CD4-positive, alpha-beta T cell (primary cell): ENCODE measurements around the gene CRK. TPM values are rescaled to one million over a fixed set of nuclear protein-coding genes. Genes with fewer than 3 reads are reported as not detected.

ENCODE experiments used
- ATAC-seq: fragments of 200-7000 bp; cut with Tn5 transposase; one replicate; pipeline ENCODE4 v1.10.0; 2022; ENCODE audit warnings: mild to moderate bottlenecking; ENCODE audit not compliant: poor library complexity
- CTCF ChIA-PET: fragments of 350-600 bp; sonication (Branson Sonifier 250); formaldehyde crosslinking; loops from one replicate; lab custom pipeline; 2021; ENCODE audit warnings: antibody characterized with exemption, inconsistent platforms; lab: Charles Lee
- POLR2A ChIA-PET: fragments of 350-600 bp; sonication (Branson Sonifier 250); formaldehyde crosslinking; loops from one replicate; lab custom pipeline; 2021; ENCODE audit warnings: antibody characterized with exemption, inconsistent platforms; lab: Charles Lee
- DNase-seq, 14 experiments: peaks; one replicate each; pipeline ENCODE4 v3.0.0-alpha.2; 2013 to 2020; ENCODE audit warnings: mixed read lengths in 2 of 14
- H3K27ac ChIP-seq, 2 donors: one replicate each; pipeline versions ENCODE4 v1.5.1 to v1.7.0; 2013; ENCODE audit warnings: low read length in 2 of 2, low read depth in 1 of 2, mild to moderate bottlenecking in 1 of 2
- H3K27me3 ChIP-seq, 2 experiments: 1 replicate in 1 of 2; 2 replicates in 1 of 2; pipeline versions ENCODE4 v1.6.1 to v1.7.0; 2013; ENCODE audit warnings: low read length in 2 of 2, control low read depth in 1 of 2, mild to moderate bottlenecking in 1 of 2, moderate library complexity in 1 of 2; ENCODE audit not compliant: insufficient read depth in 2 of 2, control insufficient read depth in 1 of 2
- H3K36me3 ChIP-seq: one replicate; pipeline ENCODE4 v1.6.1; 2013; ENCODE audit warnings: low read length, control low read depth; ENCODE audit not compliant: insufficient read depth
- H3K4me1 ChIP-seq: one replicate; pipeline ENCODE4 v1.6.1; 2013; ENCODE audit warnings: low read length, control low read depth; ENCODE audit not compliant: insufficient read depth
- H3K4me3 ChIP-seq: one replicate; pipeline ENCODE4 v1.5.1; 2013; ENCODE audit warnings: mild to moderate bottlenecking, low read length, moderate library complexity
- H3K9me3 ChIP-seq, 2 experiments: 1 replicate in 1 of 2; 2 replicates in 1 of 2; pipeline versions ENCODE4 v1.6.1 to v1.7.0; 2013; ENCODE audit warnings: low read length in 2 of 2, mild to moderate bottlenecking in 2 of 2, control low read depth in 1 of 2, moderate library complexity in 1 of 2; ENCODE audit not compliant: control insufficient read depth in 1 of 2, insufficient read depth in 1 of 2
- H3K27ac Mint-ChIP-seq: one replicate; pipeline ENCODE4 v1.8.0; 2020; ENCODE audit warnings: mixed read lengths
- H3K27me3 Mint-ChIP-seq: one replicate; pipeline ENCODE4 v1.8.0; 2021; ENCODE audit warnings: mixed read lengths
- H3K36me3 Mint-ChIP-seq: one replicate; pipeline ENCODE4 v1.8.0; 2021; ENCODE audit warnings: low read depth, mixed read lengths
- H3K4me1 Mint-ChIP-seq: one replicate; pipeline ENCODE4 v1.8.0; 2021; ENCODE audit warnings: low read depth, mixed read lengths
- H3K4me3 Mint-ChIP-seq: one replicate; pipeline ENCODE4 v1.8.0; 2020; ENCODE audit warnings: mild to moderate bottlenecking, mixed read lengths
- H3K9me3 Mint-ChIP-seq: one replicate; pipeline ENCODE4 v1.8.0; 2020; ENCODE audit warnings: mixed read lengths
- CTCF ChIP-seq: fragments of 200-600 bp; IDR thresholded peaks from one replicate; pipeline ENCODE4 v1.8.0; 2022; ENCODE audit warnings: antibody characterized with exemption, mild to moderate bottlenecking
- intact Hi-C, 2 experiments: fragments of 100-400 bp; cut with DNase I in 1 of 2; cut with micrococcal nuclease in 1 of 2; formaldehyde crosslinking; loops; one replicate each; pipeline versions ENCODE4 v1.15.1 to v1.9.0; 2023 to 2025; cut with DNase I, micrococcal nuclease
- total RNA-seq, 174 experiments: library from RNA in 2 of 174; stranded (reverse) in 2 of 174; gene quantifications; one replicate each; pipeline ENCODE4 v1.2.3 and lab custom pipeline; 2021 to 2026

The CRK gene
- total RNA-seq, 2 experiments from 2014 or later: 13.6 to 14.5 TPM

GRCh38 chr17:1435326-1435725, 20.7 kb downstream of the CRK start:
- H3K27ac ChIP-seq: no peak overlapping the region
- no peak overlapping the region for H3K4me3 ChIP-seq
- H3K4me1 Mint-ChIP-seq: peaks cover 42% of the 10 kb centered on the region
- CTCF ChIA-PET: interaction anchor here (0.7 kb wide), 2 partner anchors 80 to 274 kb away, joined by 3 read pairs; no protein-coding TSS in a partner anchor
- POLR2A ChIA-PET: no interaction called here
- no peak overlapping the region for H3K27ac Mint-ChIP-seq
- peaks cover 57% of the 10 kb centered on the region for H3K36me3 Mint-ChIP-seq
- no peaks in the 10 kb centered on the region for H3K27me3 ChIP-seq
- ATAC-seq: no peak
- no peaks in the 10 kb centered on the region for H3K27me3 Mint-ChIP-seq
- TF ChIP-seq CTCF: no peak
- H3K9me3 ChIP-seq: no peaks in the 10 kb centered on the region
- H3K36me3 ChIP-seq: peaks cover 45% of the 10 kb centered on the region
- DNase-seq: no peak
- no peak overlapping the region for H3K4me3 Mint-ChIP-seq
- H3K9me3 Mint-ChIP-seq: no peaks in the 10 kb centered on the region
- H3K4me1 ChIP-seq: no peaks in the 10 kb centered on the region
- intact Hi-C loops: no loop called here

GRCh38 chr17:1434150-1434549, 21.9 kb downstream of the CRK start:
- no peaks in the 10 kb centered on the region for H3K4me1 ChIP-seq
- Mint-ChIP-seq H3K27ac (no peak overlapping the region), H3K27me3 (no peaks in the 10 kb centered on the region), H3K4me1 (peaks cover 36% of the 10 kb centered on the region), H3K9me3 (no peaks in the 10 kb centered on the region), H3K36me3 (peaks cover 59% of the 10 kb centered on the region), H3K4me3 (no peak overlapping the region)
- ChIA-PET POLR2A (no interaction called here), CTCF (interaction anchor here (0.8 kb wide), 1 partner anchor 69 kb away, joined by 3 read pairs; no protein-coding TSS in a partner anchor)
- no peak for ATAC-seq
- H3K4me3 ChIP-seq: no peak overlapping the region
- H3K9me3 ChIP-seq: no peaks in the 10 kb centered on the region
- no peak overlapping the region for H3K27ac ChIP-seq
- no peak for TF ChIP-seq CTCF
- no peak for DNase-seq
- intact Hi-C loops: no loop called here
- no peaks in the 10 kb centered on the region for H3K27me3 ChIP-seq
- H3K36me3 ChIP-seq: peaks cover 43% of the 10 kb centered on the region

GRCh38 chr17:1431631-1432104, 24.4 kb downstream of the CRK start:
- Mint-ChIP-seq H3K4me1 (peaks cover 30% of the 10 kb centered on the region), H3K9me3 (no peaks in the 10 kb centered on the region), H3K27me3 (no peaks in the 10 kb centered on the region), H3K36me3 (peaks cover 48% of the 10 kb centered on the region), H3K27ac (no peak overlapping the region), H3K4me3 (peak overlapping the region; percentile 4)
- DNase-seq (no peak), ATAC-seq (no peak)
- H3K36me3 ChIP-seq: peaks cover 41% of the 10 kb centered on the region
- H3K9me3 ChIP-seq: no peaks in the 10 kb centered on the region
- intact Hi-C loops: no loop called here
- H3K4me1 ChIP-seq: no peaks in the 10 kb centered on the region
- H3K27me3 ChIP-seq: no peaks in the 10 kb centered on the region
- CTCF ChIA-PET: no interaction called here
- no peak overlapping the region for H3K4me3 ChIP-seq
- no peak for TF ChIP-seq CTCF
- no peak overlapping the region for H3K27ac ChIP-seq
- POLR2A ChIA-PET: no interaction called here
